Measurements from ENCODE around the gene ITGBL1. TPM values are rescaled to one million over a fixed set of nuclear protein-coding genes. Genes with fewer than 3 reads are reported as not detected.

The ITGBL1 gene
- total and polyA plus RNA-seq, 2 of the 13 experiments (the other 11 are each of a cell fraction or from before 2014, with no cell fraction given), result 0.02 TPM; not detected in 1

- 0% methylated on average over 2 of the region's 2 CpGs for WGBS (ENCODE audit: low lambda C conversion rate)
- no peaks in the 10 kb centered on the region for H3K27me3 ChIP-seq (ENCODE audit: control insufficient read depth in 1 of 2, insufficient read depth in 2 of 2, low read length in 2 of 2)
- CTCF ChIA-PET (ENCODE audit: low intra/inter-chr PET ratio, low total read pairs), result no interaction called here
- H3K9me3 ChIP-seq (ENCODE audit: low read length), result 0 out of 2 replicates have a peak, but pooled peaks cover 4% of the 10 kb centered on the region
- H3K4me2 ChIP-seq (ENCODE audit: low read depth, low read length), result no peak overlapping the region
- DNase-seq (ENCODE audit: low spot score) (no peak), FAIRE-seq (no peak), ATAC-seq (no peak)
- intact Hi-C loops (cut with micrococcal nuclease; ENCODE audit: unreplicated experiment) (no loop called here), in situ Hi-C loops (cut with HindIII; ENCODE audit: extremely low pct_ligation_motif_present, low pct_unique_long_range_greater_than_20kb) (no loop called here)
- no peak overlapping the region for H2AFZ ChIP-seq (ENCODE audit: low read length)
- H3K4me1 ChIP-seq (ENCODE audit: insufficient read depth, low read length), result no peaks in the 10 kb centered on the region
- POLR2A ChIA-PET, result no interaction called here
- H3K27ac ChIP-seq (ENCODE audit: extremely low read length, insufficient read depth, low read length), result no peak overlapping the region
- H3K36me3 ChIP-seq (replicated peaks in 1 of 2; ENCODE audit: control insufficient read depth in 1 of 2, insufficient read depth in 2 of 2, low read length in 2 of 2), result no peaks in the 10 kb centered on the region
- no TSS peak for BruUV-seq (replicated peaks)
- H3K79me2 ChIP-seq (ENCODE audit: insufficient read depth, low read length), result no peaks in the 10 kb centered on the region
- no peaks in the 10 kb centered on the region for H4K20me1 ChIP-seq (ENCODE audit: insufficient read depth, low read length)
- H3K9ac ChIP-seq (ENCODE audit: insufficient read depth, low read depth, low read length), result no peak overlapping the region
- no peak overlapping the region for H3K4me3 ChIP-seq (replicated peaks in 1 of 3; ENCODE audit: insufficient read depth in 1 of 3, low read depth in 2 of 3, low read length in 3 of 3)
- no peak for TF ChIP-seq REXO4 (CRISPR knock-in tag; IDR thresholded peaks at IDR 0.05; ENCODE audit: borderline replicate concordance)
- TF ChIP-seq ZNF7 (CRISPR knock-in tag; IDR thresholded peaks at IDR 0.05), result no peak
- TF ChIP-seq ZNF30 (CRISPR knock-in tag; IDR thresholded peaks at IDR 0.05), result no peak
- TF ChIP-seq, protein P1, sequence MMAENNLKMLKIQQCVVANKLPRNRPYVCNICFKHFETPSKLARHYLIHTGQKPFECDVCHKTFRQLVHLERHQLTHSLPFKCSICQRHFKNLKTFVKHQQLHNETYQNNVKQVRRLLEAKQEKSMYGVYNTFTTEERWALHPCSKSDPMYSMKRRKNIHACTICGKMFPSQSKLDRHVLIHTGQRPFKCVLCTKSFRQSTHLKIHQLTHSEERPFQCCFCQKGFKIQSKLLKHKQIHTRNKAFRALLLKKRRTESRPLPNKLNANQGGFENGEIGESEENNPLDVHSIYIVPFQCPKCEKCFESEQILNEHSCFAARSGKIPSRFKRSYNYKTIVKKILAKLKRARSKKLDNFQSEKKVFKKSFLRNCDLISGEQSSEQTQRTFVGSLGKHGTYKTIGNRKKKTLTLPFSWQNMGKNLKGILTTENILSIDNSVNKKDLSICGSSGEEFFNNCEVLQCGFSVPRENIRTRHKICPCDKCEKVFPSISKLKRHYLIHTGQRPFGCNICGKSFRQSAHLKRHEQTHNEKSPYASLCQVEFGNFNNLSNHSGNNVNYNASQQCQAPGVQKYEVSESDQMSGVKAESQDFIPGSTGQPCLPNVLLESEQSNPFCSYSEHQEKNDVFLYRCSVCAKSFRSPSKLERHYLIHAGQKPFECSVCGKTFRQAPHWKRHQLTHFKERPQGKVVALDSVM (CRISPR knock-in tag; IDR thresholded peaks at IDR 0.05), result no peak
- no peak for TF ChIP-seq TOPORS (CRISPR knock-in tag; IDR thresholded peaks at IDR 0.05)
- TF ChIP-seq, protein P2, sequence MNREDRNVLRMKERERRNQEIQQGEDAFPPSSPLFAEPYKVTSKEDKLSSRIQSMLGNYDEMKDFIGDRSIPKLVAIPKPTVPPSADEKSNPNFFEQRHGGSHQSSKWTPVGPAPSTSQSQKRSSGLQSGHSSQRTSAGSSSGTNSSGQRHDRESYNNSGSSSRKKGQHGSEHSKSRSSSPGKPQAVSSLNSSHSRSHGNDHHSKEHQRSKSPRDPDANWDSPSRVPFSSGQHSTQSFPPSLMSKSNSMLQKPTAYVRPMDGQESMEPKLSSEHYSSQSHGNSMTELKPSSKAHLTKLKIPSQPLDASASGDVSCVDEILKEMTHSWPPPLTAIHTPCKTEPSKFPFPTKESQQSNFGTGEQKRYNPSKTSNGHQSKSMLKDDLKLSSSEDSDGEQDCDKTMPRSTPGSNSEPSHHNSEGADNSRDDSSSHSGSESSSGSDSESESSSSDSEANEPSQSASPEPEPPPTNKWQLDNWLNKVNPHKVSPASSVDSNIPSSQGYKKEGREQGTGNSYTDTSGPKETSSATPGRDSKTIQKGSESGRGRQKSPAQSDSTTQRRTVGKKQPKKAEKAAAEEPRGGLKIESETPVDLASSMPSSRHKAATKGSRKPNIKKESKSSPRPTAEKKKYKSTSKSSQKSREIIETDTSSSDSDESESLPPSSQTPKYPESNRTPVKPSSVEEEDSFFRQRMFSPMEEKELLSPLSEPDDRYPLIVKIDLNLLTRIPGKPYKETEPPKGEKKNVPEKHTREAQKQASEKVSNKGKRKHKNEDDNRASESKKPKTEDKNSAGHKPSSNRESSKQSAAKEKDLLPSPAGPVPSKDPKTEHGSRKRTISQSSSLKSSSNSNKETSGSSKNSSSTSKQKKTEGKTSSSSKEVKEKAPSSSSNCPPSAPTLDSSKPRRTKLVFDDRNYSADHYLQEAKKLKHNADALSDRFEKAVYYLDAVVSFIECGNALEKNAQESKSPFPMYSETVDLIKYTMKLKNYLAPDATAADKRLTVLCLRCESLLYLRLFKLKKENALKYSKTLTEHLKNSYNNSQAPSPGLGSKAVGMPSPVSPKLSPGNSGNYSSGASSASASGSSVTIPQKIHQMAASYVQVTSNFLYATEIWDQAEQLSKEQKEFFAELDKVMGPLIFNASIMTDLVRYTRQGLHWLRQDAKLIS (CRISPR knock-in tag; IDR thresholded peaks at IDR 0.05), result no peak
- no peak for TF ChIP-seq SRSF9 (IDR thresholded peaks at IDR 0.05; ENCODE audit: borderline replicate concordance, insufficient read depth, low read depth, low read length, poor library complexity, severe bottlenecking)
- no peak for TF ChIP-seq RBFOX2 (IDR thresholded peaks at IDR 0.05; ENCODE audit: low read depth, low read length)
- no peak for TF ChIP-seq AHDC1 (CRISPR knock-in tag; IDR thresholded peaks at IDR 0.05; ENCODE audit: borderline replicate concordance)
- TF ChIP-seq TAF1 (CRISPR knock-in tag; IDR thresholded peaks at IDR 0.05), result no peak
These were observed 188.4 kb downstream of the ITGBL1 start for GRCh38 chr13:101640788-101641400.

All from HepG2 (cell line).